ENCODE measurements around the gene MED10. TPM values are rescaled to one million over a fixed set of nuclear protein-coding genes. Genes with fewer than 3 reads are reported as not detected.

MED10 gene
- total and polyA plus RNA-seq, 2 of the 4 experiments (the other 2 are of a cell fraction), result 9.1 to 60.0 TPM

- Histone ChIP-seq H2AFZ (replicated peaks; ENCODE audit: low read length, poor library complexity) (no peak overlapping the region), H3K4me3 (ENCODE audit: insufficient read depth, low read depth, low read length) (no peak overlapping the region), H3K9ac (ENCODE audit: low read depth, low read length) (no peak overlapping the region), H3K9me1 (ENCODE audit: insufficient read depth, low read length) (no peaks in the 10 kb centered on the region), H4K91ac (ENCODE audit: insufficient read depth, low read depth, low read length) (no peak overlapping the region), H2AK9ac (replicated peaks; ENCODE audit: low read depth, low read length, poor library complexity) (no peak overlapping the region), H2AK5ac (ENCODE audit: low read depth, low read length) (no peak overlapping the region), H3K56ac (ENCODE audit: extremely low read depth, insufficient read depth, low read length) (no peak overlapping the region), H2BK20ac (ENCODE audit: low read depth, low read length) (no peak overlapping the region), H3K23ac (ENCODE audit: low read depth, low read length) (no peak overlapping the region), H2BK120ac (ENCODE audit: low read depth, low read length) (no peak overlapping the region), H3K4me2 (ENCODE audit: low read depth, low read length) (no peak overlapping the region), H4K20me1 (ENCODE audit: insufficient read depth, low read length) (no peaks in the 10 kb centered on the region), H4K8ac (ENCODE audit: low read depth in 2 of 2, low read length in 2 of 2) (no peak overlapping the region), H3K4ac (ENCODE audit: low read depth, low read length) (no peak overlapping the region), H3K9me3 (ENCODE audit: control insufficient read depth, insufficient read depth, low read length) (no peaks in the 10 kb centered on the region), H3K14ac (replicated peaks; ENCODE audit: low read depth, low read length) (no peak overlapping the region), H3K18ac (ENCODE audit: low read depth, low read length) (no peak overlapping the region), H3K27ac (ENCODE audit: insufficient read depth, low read length) (no peak overlapping the region), H4K5ac (ENCODE audit: low read depth, low read length) (no peak overlapping the region), H3K27me3 (ENCODE audit: control insufficient read depth, insufficient read depth, low read length) (peaks cover 4% of the 10 kb centered on the region), H3K79me1 (ENCODE audit: low read depth in 1 of 2, low read length in 2 of 2) (no peaks in the 10 kb centered on the region), H3K36me3 (ENCODE audit: control insufficient read depth, insufficient read depth, low read length) (no peaks in the 10 kb centered on the region), H2BK15ac (ENCODE audit: low read depth, low read length) (no peak overlapping the region), H2BK5ac (ENCODE audit: low read depth, low read length, poor library complexity, severe bottlenecking) (no peak overlapping the region), H3K4me1 (ENCODE audit: control insufficient read depth, insufficient read depth, low read length) (no peaks in the 10 kb centered on the region)
- in situ Hi-C loops (cut with MboI; ENCODE audit: low sequenced_read_pairs), result no loop called here
- WGBS, 2 experiments (ENCODE audit: extremely low coverage in 2 of 2, insufficient read length in 1 of 2), result 33% methylated on average over 3 of the region's 15 CpGs; no CpG with 5 or more reads in 1 of the 2 experiments
- intact Hi-C loops (cut with micrococcal nuclease), result no loop called here
- ChIA-PET POLR2A (ENCODE audit: unreplicated experiment) (no interaction called here), CTCF (no interaction called here)
- TF ChIP-seq MAFK (IDR thresholded peaks at IDR 0.05; ENCODE audit: low read depth, low read length) (no peak), CEBPB (IDR thresholded peaks at IDR 0.05; ENCODE audit: low read depth, low read length) (no peak), FOS (IDR thresholded peaks at IDR 0.05; ENCODE audit: low read depth, low read length) (no peak), MXI1 (IDR thresholded peaks at IDR 0.05; ENCODE audit: borderline replicate concordance, low read depth, low read length) (no peak), RAD21 (IDR thresholded peaks at IDR 0.05; ENCODE audit: low read length) (no peak), CHD1 (IDR thresholded peaks at IDR 0.05; ENCODE audit: low read depth, low read length) (no peak), RFX5 (IDR thresholded peaks at IDR 0.05; ENCODE audit: low read depth, low read length) (no peak), BHLHE40 (IDR thresholded peaks at IDR 0.05; ENCODE audit: low read depth, low read length) (no peak), NFE2L2 (IDR thresholded peaks at IDR 0.05; ENCODE audit: low read depth, low read length) (no peak), POLR2A (IDR thresholded peaks at IDR 0.05; ENCODE audit: low read depth, low read length) (no peak)
- TF ChIP-seq, protein P1, sequence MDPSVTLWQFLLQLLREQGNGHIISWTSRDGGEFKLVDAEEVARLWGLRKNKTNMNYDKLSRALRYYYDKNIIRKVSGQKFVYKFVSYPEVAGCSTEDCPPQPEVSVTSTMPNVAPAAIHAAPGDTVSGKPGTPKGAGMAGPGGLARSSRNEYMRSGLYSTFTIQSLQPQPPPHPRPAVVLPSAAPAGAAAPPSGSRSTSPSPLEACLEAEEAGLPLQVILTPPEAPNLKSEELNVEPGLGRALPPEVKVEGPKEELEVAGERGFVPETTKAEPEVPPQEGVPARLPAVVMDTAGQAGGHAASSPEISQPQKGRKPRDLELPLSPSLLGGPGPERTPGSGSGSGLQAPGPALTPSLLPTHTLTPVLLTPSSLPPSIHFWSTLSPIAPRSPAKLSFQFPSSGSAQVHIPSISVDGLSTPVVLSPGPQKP (IDR thresholded peaks at IDR 0.05; ENCODE audit: borderline replicate concordance, low read depth, low read length), result no peak
- TF ChIP-seq, protein P2, sequence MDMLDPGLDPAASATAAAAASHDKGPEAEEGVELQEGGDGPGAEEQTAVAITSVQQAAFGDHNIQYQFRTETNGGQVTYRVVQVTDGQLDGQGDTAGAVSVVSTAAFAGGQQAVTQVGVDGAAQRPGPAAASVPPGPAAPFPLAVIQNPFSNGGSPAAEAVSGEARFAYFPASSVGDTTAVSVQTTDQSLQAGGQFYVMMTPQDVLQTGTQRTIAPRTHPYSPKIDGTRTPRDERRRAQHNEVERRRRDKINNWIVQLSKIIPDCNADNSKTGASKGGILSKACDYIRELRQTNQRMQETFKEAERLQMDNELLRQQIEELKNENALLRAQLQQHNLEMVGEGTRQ (IDR thresholded peaks at IDR 0.05; ENCODE audit: low read depth, low read length), result no peak
- no peak for DNase-seq
- no peak for ATAC-seq (ENCODE audit: low read depth)
- no TSS peak for BruUV-seq (replicated peaks)
- dilution Hi-C loops (cut with HindIII; ENCODE audit: low sequenced_read_pairs, unreplicated experiment), result no loop called here
Observed at GRCh38 chr5:6397536-6398269, 19.4 kb upstream of the MED10 start.

Data from IMR-90 (cell line).